WERI-Rb-1 (cell line): ENCODE data around the gene KIAA0232.
"Not testable (repeated sequence)": the region's sequence is repeated elsewhere in the genome, so short reads cannot be mapped to it uniquely, and the experiment has no call there.

Source experiments
- DNase-seq: peaks from one replicate; pipeline ENCODE4 v3.0.0-alpha.2; 2020
- H3K27ac ChIP-seq: fragments of 250-450 bp; sonication (Bioruptor Pico); 2 replicates; pipeline ENCODE4 v1.5.1; 2020; ENCODE audit warnings: mild to moderate bottlenecking, moderate library complexity
- H3K27me3 ChIP-seq: fragments of 250-450 bp; sonication (Bioruptor Pico); 2 replicates; pipeline ENCODE4 v1.5.1; 2021; ENCODE audit warnings: mild to moderate bottlenecking, low read depth, moderate library complexity; ENCODE audit not compliant: insufficient read depth, severe bottlenecking
- H3K36me3 ChIP-seq: fragments of 250-450 bp; sonication (Bioruptor Pico); 2 replicates; pipeline ENCODE4 v1.5.1; 2020; ENCODE audit warnings: mild to moderate bottlenecking, moderate library complexity
- H3K4me3 ChIP-seq: 2 replicates; pipeline ENCODE4 v1.5.1; 2011; ENCODE audit warnings: low read depth, mild to moderate bottlenecking, control low read depth, low read length
- H3K9me3 ChIP-seq: fragments of 250-450 bp; sonication (Bioruptor Pico); 2 replicates; pipeline ENCODE4 v1.5.1; 2021; ENCODE audit warnings: mild to moderate bottlenecking, moderate library complexity; ENCODE audit not compliant: severe bottlenecking
- CTCF ChIP-seq: IDR thresholded peaks from 2 replicates; pipeline ENCODE4 v1.5.1; 2011; ENCODE audit warnings: low read depth, mild to moderate bottlenecking, control low read depth, inconsistent platforms, low read length

Gene KIAA0232

DNA sequence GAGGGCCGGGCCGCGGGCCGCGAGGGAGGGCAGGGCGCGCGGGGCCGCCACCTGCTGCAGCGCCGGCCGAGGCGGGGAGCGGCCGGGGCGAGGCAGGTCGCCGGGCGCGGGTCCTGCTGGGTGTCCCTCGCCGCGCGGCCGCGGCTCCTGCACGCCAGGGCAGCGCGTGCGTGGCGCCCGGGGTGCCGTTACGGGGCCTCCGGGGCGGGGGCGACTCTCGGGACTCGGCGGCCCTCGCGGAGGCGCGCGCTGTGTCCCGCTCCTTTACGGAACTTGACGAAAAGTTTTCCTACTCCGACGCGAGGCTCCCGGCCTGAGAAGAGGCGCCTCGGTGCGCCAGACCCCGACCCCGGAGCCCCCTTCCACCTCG, 127.4 kb downstream of the KIAA0232 start:
- no peak for TF ChIP-seq CTCF
- Histone ChIP-seq H3K27me3 (no peaks in the 10 kb centered on the region), H3K36me3 (no peaks in the 10 kb centered on the region; the same call in 1 of the 2 replicates), H3K4me3 (peak overlapping the region; percentile 31), H3K9me3 (no peaks in the 10 kb centered on the region), H3K27ac (peak overlapping the region; percentile 99)
- DNase-seq = peak; percentile 29

DNA sequence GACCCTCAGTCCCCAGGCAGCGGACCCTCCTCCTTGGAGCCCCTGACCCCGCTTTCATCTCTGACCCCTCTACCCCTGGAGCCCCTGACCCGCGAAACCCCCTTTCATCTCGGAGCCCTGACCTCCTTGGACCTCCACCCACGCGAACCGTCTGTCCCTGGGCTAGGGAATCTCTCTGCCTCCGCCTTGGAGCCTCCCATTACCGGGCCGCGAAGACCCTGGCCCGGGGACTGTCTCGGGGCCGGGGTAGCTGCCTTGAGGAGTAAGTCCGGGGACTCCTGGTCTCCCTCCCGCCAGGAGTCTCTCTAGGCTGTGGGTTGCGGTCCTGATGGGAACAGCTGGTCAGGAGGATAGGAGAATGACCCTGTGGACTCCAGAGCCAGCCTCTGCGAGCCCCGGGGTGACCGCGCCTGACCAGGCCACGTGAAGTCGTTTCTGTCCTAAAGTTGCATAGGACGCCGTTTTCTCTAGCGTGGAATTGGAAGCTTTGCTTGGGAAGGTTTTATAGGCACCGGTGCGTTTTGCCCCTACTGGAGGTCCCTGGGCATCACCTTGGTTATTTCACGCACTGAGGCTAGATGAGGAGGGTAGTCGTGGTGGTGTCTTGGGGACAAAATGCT, 127.9 kb downstream of the KIAA0232 start:
- H3K27ac ChIP-seq = no peak overlapping the region
- peak overlapping the region; percentile 31 for H3K4me3 ChIP-seq
- no peaks in the 10 kb centered on the region; the same call in 1 of the 2 replicates for H3K36me3 ChIP-seq
- H3K9me3 ChIP-seq = no peaks in the 10 kb centered on the region
- no peaks in the 10 kb centered on the region for H3K27me3 ChIP-seq
- no peak for DNase-seq
- 0 out of 2 replicates have a peak, but pooled peaks have one; percentile 24 for TF ChIP-seq CTCF

DNA sequence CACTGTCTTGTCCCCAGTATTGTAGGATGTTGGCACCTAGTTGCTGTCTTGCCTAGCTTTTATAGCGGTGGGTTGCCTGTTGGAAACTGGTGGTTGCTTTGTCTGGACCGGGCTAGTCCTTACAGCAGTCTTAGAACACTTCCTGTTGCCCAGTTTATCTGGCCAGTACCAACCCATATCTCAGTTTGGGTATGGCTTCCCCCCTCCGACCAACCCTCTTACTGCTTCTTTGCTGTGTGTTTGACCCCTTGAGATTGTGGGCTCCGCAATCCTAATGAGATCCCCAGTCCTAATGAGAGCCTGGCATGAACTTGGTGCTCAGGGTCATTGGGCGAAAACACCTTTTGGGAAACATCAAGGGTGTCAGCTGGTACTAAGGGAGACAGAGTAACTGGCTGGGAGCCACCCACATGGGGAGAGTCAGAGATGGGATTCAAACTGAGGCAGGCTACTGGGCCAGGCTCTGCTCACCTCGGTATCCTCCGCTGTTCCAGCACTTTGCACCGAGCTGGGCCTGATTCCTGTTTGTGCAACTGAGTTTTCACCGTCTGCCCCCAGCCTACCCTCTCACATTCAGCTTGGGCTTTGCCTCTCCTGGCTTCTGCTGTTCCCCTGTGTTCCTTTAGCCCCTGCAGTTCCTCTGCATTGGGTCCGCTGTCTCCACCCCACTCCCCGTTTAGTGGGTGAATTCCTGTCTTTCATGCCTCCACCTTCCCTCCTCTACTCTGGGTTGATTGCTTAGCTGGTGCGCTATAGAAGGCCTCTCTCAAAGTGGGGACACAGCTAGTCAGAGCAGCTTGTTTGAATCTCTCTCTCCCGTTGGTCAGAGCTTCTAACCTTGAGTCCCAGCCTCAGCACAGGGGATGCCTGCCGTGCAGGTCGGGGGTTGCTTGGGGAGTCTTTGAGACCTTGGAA, 128.7 kb downstream of the KIAA0232 start:
- H3K4me3 ChIP-seq = no peak overlapping the region
- no peaks in the 10 kb centered on the region; the same call in 1 of the 2 replicates for H3K36me3 ChIP-seq
- H3K27ac ChIP-seq = no peak overlapping the region
- TF ChIP-seq CTCF = no peak
- no peak for DNase-seq
- H3K9me3 ChIP-seq = no peaks in the 10 kb centered on the region
- no peaks in the 10 kb centered on the region for H3K27me3 ChIP-seq

DNA sequence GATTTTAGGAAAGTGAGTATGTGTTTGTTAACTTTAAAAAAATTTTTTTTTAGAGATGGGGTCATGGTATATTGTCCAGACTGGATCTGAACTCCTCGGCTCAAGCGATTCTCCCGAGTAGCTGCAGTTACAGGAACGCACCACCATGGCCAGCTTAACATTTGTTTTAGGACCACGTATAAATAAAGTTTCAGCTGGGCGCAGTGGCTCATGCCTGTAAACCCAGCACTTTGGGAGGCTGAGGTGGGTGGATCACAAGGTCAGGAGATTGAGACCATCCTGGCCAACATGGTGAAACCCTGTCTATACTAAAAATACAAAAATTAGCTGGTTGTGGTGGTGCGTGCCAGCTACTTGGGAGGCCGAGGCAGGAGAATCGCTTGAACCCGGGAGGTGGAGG, 129.4 kb downstream of the KIAA0232 start:
- not testable (repeated sequence) for H3K4me3 ChIP-seq, H3K36me3 ChIP-seq, H3K27me3 ChIP-seq, DNase-seq, H3K27ac ChIP-seq, H3K9me3 ChIP-seq

- Histone ChIP-seq H3K9me3 (peaks cover 3% of the 10 kb centered on the region), H3K27me3 (no peaks in the 10 kb centered on the region), H3K27ac (no peak overlapping the region), H3K4me3 (no peak overlapping the region), H3K36me3 (no peaks in the 10 kb centered on the region; the same call in 1 of the 2 replicates)
- TF ChIP-seq CTCF = no peak
- no peak for DNase-seq
Measured at GRCh38 chr4:6912441-6912840, 129.9 kb downstream of the KIAA0232 start.

DNA sequence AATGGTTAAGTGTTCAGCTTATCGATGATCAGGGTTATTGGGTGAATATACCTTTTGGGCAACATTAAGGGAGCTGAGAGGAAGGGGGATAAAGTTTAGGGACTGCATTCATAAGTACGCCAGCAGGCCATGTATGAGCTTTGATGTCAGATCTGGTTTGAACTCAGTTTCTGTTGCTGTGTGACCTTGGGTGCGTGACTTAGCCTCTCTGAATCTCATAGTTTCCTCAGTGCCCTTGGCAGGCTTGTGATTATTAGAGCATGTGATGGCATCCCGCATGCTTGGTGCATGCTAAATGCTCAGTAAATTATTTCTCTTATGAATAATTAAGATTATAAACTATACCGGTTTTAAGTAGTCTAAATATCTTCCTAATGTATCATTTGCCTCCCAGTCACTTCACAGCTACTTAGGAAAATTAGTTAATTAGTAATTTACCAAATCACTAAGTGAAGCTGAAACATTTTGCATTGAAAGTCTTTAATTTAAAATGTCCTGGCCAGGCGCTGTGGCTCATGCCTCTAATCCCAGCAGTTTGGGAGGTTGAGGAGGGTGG, 130.9 kb downstream of the KIAA0232 start:
- Histone ChIP-seq H3K36me3 (no peaks in the 10 kb centered on the region; the same call in 1 of the 2 replicates), H3K27ac (no peak overlapping the region), H3K4me3 (no peak overlapping the region), H3K27me3 (no peaks in the 10 kb centered on the region), H3K9me3 (peaks cover 3% of the 10 kb centered on the region)
- no peak for TF ChIP-seq CTCF
- no peak for DNase-seq
